ENCODE measurements around the gene CD93.

CD93 gene

DNA sequence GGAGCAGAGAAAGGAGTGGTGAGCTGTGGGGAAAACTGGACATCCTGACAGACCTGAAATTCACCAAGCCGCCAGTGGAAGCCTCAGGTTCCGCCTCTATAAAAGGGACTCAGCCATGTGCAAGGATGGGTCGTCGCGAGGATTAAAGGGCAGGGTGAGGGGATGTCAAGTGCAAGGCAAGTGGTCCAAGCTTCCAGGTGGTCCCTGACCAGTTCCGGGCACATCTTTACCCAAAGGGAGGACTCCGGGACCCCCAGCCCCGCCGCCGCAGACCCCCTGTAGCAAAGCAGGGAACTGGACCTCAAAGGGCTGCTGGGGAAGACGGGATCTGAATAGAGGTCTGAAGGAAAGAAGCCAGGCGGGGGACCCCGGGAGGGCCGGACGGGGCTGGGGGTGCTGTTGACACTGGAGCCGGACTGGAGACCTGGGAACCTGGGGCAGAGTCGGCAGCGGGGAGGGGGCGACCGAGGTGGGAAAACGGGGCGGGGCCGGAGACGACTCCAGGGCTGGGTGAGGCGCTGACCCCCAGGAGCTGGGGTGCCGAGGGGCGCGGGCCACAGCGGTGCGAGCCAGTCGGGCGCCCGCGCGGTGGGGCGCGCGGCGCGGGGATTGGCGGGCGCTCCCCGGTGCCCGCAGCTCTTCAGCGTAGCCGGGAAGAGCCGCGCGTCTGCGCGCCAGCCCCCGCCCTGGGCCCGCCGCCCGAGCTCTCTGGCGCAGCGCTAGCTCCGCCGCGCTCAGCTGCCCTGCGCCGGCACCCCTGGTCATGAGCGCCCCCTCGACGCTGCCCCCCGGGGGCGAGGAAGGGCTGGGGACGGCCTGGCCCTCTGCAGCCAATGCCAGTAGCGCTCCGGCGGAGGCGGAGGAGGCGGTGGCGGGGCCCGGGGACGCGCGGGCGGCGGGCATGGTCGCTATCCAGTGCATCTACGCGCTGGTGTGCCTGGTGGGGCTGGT lies 51.1 kb downstream of the CD93 start, which contains the start of gene SSTR4:
TSS of gene SSTR4 (plus strand) at position 592 of the 951 bp plus-strand sequence. CDS start at position 764, 172 bp downstream.
- ATAC-seq: no peak

DNA sequence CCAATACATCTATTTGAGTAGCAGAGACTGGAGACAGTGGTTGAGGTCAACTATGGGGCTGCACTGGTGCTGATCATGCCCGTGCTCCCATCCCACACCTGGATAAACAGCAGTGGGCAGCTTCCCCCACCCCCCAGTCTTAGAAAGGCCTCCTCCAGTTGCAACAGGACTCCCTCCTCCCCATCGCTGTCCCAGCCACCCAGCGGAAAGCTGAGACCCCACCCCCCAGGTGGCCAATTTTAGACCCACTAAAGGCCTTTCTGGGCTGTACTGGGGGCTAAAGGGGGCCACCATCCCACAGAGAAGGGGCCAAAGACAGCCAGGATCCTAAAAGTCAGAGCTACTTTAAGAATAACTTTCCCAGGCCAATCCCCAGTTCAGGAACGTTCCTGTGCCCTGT lies 52.2 kb downstream of the CD93 start:
- ATAC-seq: no peak

DNA sequence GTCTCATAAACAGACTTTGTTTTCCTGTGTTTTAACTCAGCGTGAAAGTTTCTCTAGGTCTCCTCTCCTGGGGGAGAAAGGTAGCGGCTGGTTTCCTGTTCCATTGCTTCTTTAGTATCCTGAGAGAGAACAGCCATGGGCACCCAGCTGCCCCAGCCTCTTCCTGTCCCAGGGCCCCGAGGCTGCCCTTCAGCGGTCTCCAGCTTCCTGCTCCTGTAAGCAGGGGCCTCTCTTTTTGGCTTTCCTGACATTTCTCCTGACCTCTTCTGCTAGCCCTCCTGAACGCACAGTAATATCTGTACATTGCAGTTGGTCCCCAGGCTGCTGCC lies 53.4 kb downstream of the CD93 start:
- no peak for ATAC-seq

DNA sequence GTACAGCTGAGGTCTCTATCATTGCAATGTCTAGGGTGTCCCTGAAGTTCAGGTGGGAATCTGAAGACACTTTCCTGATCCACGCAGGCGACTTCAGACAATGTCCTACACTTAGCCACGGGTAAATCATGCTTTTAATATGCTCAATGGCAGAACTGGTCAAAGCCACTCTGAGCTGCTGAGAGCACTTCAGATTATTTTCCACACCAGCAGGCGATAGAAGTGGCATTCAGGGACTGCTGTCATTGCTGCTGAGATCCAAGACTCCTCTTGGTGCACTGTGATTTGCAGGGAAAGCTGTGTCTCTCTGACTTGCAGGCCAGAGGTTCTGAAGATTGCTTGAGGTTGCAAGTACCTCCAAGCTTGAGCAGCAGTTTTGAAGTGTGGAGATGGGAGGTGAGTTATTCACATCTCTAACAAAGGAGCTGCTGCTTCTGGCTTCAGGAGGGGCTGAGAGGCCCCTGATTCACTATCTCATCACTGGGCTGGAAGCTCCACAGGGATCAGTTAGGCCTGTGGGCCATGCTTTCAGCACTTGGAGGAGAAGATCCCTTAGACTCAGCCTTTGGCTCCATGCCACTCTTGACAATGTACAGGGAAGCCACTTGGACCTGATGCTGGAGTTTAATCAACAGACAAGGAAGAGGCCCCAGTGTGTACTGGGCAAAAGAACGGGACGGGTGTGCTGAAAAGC lies 53.9 kb downstream of the CD93 start:
- no peak for ATAC-seq

DNA sequence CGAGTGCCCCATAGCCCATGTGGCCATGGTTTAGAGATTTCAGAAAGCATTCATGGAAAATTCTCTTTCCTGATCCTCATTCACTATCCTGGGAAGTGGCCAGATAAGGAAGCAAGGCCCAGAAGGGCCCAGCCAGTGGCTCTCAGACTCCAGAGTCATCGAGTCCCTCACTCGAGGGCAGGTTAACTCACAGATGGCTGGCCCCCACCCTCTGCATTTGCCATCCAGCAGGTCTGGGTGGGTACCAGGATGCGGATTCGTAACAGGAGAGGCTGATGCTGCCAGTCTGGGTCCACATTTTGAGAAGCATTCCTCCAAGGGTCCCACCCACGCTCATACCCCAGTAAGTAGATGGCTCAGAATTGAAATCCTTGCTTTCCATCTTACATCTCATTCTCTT lies 54.8 kb downstream of the CD93 start:
- no peak for ATAC-seq
